Activated CD4-positive, alpha-beta T cell treated with anti-CD3 and anti-CD28 coated beads, Interleukin-2, amount 10 ng/mL, durations not matched to agents 7 days and 5 days (primary cell): ENCODE data around the gene SYT1. TPM values are rescaled to one million over a fixed set of nuclear protein-coding genes. Genes with fewer than 3 reads are reported as not detected.

ENCODE experiments used
- CTCF ChIA-PET: fragments of 350-600 bp; sonication (Branson Sonifier 250); formaldehyde crosslinking; loops from one replicate; lab custom pipeline; 2021; ENCODE audit warnings: antibody characterized with exemption; lab: Charles Lee
- POLR2A ChIA-PET: fragments of 350-600 bp; sonication (Branson Sonifier 250); formaldehyde crosslinking; loops from one replicate; lab custom pipeline; 2021; ENCODE audit warnings: antibody characterized with exemption; lab: Charles Lee
- DNase-seq: peaks from one replicate; pipeline ENCODE4 v3.0.0-alpha.2; 2020
- H3K27ac Mint-ChIP-seq: one replicate; pipeline ENCODE4 v1.8.0; 2021; ENCODE audit warnings: mild to moderate bottlenecking, moderate library complexity, mixed read lengths
- H3K27me3 Mint-ChIP-seq: one replicate; pipeline ENCODE4 v1.8.0; 2021; ENCODE audit warnings: mixed read lengths
- H3K36me3 Mint-ChIP-seq: one replicate; pipeline ENCODE4 v1.8.0; 2021; ENCODE audit warnings: low read depth, mixed read lengths
- H3K4me1 Mint-ChIP-seq: one replicate; pipeline ENCODE4 v1.8.0; 2021; ENCODE audit warnings: mixed read lengths
- H3K4me3 Mint-ChIP-seq: one replicate; pipeline ENCODE4 v1.8.0; 2021; ENCODE audit warnings: mild to moderate bottlenecking, moderate library complexity, mixed read lengths
- H3K9me3 Mint-ChIP-seq: one replicate; pipeline ENCODE4 v1.8.0; 2021; ENCODE audit warnings: mixed read lengths
- total RNA-seq, 2 experiments: library from RNA; stranded (reverse); gene quantifications; one replicate each; pipeline ENCODE4 v1.2.3, GENCODE V29; 2021

Gene SYT1
- total RNA-seq, 2 experiments from 2014 or later: not detected

DNA sequence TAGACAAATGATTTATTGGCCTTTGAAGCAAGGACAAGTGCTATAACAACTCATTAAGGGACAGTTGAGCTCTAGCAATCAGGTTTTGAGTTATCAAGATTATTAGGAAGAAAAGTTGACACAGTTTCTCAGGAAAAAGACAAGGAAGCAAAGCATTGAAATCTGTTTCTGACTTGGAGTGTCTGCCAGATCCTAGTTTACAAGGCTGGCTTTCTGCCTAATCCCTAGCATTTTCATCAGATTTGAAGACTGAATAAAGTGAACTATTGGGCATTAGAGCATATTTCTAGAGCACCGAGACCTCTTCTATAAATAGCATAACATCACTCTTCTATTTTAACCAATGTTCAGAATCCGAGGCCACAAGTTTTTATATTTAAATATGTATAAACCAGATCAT is 7.0 kb downstream of the SYT1 start:
- no peak overlapping the region for H3K4me3 Mint-ChIP-seq
- ChIA-PET CTCF (no interaction called here), POLR2A (no interaction called here)
- no peaks in the 10 kb centered on the region for H3K36me3 Mint-ChIP-seq
- no peaks in the 10 kb centered on the region for H3K4me1 Mint-ChIP-seq
- DNase-seq: no peak
- H3K27ac Mint-ChIP-seq: no peak overlapping the region
- H3K27me3 Mint-ChIP-seq: no peaks in the 10 kb centered on the region
- H3K9me3 Mint-ChIP-seq: no peaks in the 10 kb centered on the region

DNA sequence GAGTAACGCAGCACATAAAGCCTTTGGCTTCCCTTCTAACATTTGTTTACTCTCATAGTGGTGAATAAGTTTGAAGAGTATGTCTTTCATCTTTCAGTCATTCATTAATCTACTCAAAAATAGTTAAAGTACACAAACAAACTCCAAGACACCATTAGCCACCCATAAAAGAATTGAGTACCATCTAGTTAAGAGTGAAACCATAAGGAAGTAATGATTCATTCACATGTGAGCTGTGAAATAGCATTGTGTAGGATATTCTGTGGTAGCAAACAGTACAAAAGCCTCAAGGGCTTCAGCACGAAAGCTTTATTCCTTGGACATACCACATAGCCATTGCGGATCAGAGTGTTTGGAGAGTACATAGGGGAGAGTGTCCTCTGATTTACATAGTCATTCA is 13.9 kb downstream of the SYT1 start:
- Mint-ChIP-seq H3K4me3 (no peak overlapping the region), H3K4me1 (no peaks in the 10 kb centered on the region), H3K27me3 (no peaks in the 10 kb centered on the region), H3K9me3 (peaks cover 2% of the 10 kb centered on the region), H3K27ac (no peak overlapping the region), H3K36me3 (no peaks in the 10 kb centered on the region)
- ChIA-PET POLR2A (no interaction called here), CTCF (no interaction called here)
- DNase-seq: no peak

GRCh38 chr12:78878866-78879265 is 14.3 kb downstream of the SYT1 start:
- no peaks in the 10 kb centered on the region for H3K4me1 Mint-ChIP-seq
- no peak overlapping the region for H3K4me3 Mint-ChIP-seq
- ChIA-PET POLR2A (no interaction called here), CTCF (no interaction called here)
- peaks cover 2% of the 10 kb centered on the region for H3K9me3 Mint-ChIP-seq
- no peaks in the 10 kb centered on the region for H3K36me3 Mint-ChIP-seq
- no peak for DNase-seq
- H3K27ac Mint-ChIP-seq: no peak overlapping the region
- H3K27me3 Mint-ChIP-seq: no peaks in the 10 kb centered on the region

DNA sequence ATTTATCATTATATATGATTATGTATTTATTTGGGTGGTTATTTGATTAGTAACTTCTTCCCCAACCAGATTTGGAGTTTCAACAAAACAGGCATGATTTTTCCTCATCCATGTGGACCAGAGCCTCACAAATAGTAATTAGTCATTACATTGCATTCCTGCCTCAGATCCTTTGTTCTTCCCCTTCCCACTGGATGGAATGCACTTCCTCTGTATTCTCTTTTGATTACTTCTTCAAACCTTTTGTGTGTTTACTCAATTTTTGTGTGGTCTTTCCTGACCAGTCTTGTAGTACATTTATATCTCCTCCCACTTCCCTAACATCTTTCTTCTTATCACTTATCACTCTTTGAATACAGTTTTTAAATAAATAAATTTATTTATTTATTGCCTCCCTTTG is 15.5 kb downstream of the SYT1 start:
- POLR2A ChIA-PET: no interaction called here
- Mint-ChIP-seq H3K27ac (no peak overlapping the region), H3K4me3 (no peak overlapping the region), H3K36me3 (no peaks in the 10 kb centered on the region), H3K9me3 (peaks cover 2% of the 10 kb centered on the region), H3K4me1 (no peaks in the 10 kb centered on the region), H3K27me3 (no peaks in the 10 kb centered on the region)
- CTCF ChIA-PET: no interaction called here
- no peak for DNase-seq

DNA sequence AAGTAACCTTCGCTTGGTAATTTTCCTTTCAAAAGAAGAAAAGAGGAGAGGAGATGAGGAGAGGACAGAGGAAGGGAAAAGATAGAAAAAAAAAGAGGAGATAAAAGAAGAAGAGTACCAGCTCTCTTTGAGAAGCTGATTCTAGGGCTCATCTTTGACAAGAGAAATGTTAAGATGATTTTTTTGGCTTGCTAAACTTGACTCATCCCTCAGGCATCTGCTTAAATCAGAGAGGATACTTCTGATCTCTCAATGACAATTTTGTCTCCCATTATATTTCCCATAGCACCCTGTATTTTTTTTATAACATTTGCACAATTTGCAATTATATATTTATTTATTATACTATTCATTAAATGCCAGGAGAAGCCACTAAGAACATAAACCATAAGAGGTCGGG is 17.1 kb downstream of the SYT1 start:
- Mint-ChIP-seq H3K4me3 (no peak overlapping the region), H3K27me3 (no peaks in the 10 kb centered on the region), H3K36me3 (no peaks in the 10 kb centered on the region), H3K9me3 (peaks cover 2% of the 10 kb centered on the region), H3K27ac (no peak overlapping the region), H3K4me1 (no peaks in the 10 kb centered on the region)
- ChIA-PET CTCF (no interaction called here), POLR2A (no interaction called here)
- DNase-seq: no peak

- DNase-seq: no peak
- Mint-ChIP-seq H3K9me3 (no peaks in the 10 kb centered on the region), H3K4me3 (no peak overlapping the region), H3K36me3 (no peaks in the 10 kb centered on the region), H3K27me3 (no peaks in the 10 kb centered on the region), H3K4me1 (no peaks in the 10 kb centered on the region), H3K27ac (no peak overlapping the region)
- ChIA-PET POLR2A (no interaction called here), CTCF (no interaction called here)
Measured at GRCh38 chr12:78885466-78885865, 20.9 kb downstream of the SYT1 start.

DNA sequence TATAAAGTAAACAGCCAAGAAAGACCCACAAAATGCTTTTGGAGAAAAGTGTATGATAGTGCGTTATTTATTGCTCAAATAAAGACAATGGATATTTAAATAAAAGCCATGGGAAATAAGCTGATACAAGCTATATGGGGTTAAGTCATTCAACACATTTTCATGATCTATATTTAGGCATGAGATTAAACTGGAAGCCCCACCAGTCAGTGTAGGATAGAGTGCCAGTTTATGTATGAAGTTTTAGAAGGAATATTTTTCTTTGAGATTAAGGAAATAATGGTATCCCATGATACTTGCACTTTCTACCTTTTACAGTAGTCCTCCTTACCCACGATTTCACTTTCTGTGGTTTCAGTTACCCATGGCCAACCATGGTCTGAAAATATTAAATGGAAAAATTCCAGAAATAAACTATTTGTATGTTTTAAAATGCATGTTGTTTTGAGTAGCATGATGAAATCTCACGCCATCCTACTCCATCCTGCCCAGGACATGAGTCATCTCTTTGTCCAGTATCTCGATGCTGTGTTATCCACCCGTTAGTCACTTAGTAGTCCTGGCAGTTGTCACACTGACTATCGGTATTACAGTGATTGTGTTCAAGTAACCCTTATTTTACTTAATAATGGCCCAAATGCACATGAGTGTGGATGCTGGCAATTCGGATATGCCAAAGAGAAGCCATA is 22.3 kb downstream of the SYT1 start:
- Mint-ChIP-seq H3K9me3 (no peaks in the 10 kb centered on the region), H3K27me3 (no peaks in the 10 kb centered on the region), H3K4me1 (no peaks in the 10 kb centered on the region), H3K36me3 (no peaks in the 10 kb centered on the region), H3K4me3 (no peak overlapping the region), H3K27ac (no peak overlapping the region)
- ChIA-PET CTCF (no interaction called here), POLR2A (no interaction called here)
- no peak for DNase-seq

DNA sequence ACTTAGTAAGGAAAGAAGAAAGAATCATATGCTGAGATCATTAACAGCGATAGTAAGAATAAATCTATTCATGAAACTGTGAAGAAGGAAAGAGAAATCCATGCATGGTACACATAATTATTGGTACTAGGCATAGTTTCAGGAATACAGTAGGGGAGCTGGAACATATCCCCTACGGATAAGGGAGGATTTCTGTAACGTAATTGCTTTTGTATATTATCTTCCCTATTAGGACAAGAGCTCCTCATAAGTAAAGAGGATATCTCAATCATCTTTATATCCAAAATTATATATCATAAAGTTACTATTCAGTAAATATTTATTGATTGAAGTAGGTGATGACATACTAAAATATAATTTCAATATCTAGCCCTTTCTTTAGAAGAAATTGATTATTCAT is 22.9 kb downstream of the SYT1 start:
- Mint-ChIP-seq H3K27me3 (no peaks in the 10 kb centered on the region), H3K4me1 (no peaks in the 10 kb centered on the region), H3K36me3 (no peaks in the 10 kb centered on the region), H3K27ac (no peak overlapping the region), H3K4me3 (no peak overlapping the region), H3K9me3 (no peaks in the 10 kb centered on the region)
- no peak for DNase-seq
- POLR2A ChIA-PET: no interaction called here
- CTCF ChIA-PET: no interaction called here

DNA sequence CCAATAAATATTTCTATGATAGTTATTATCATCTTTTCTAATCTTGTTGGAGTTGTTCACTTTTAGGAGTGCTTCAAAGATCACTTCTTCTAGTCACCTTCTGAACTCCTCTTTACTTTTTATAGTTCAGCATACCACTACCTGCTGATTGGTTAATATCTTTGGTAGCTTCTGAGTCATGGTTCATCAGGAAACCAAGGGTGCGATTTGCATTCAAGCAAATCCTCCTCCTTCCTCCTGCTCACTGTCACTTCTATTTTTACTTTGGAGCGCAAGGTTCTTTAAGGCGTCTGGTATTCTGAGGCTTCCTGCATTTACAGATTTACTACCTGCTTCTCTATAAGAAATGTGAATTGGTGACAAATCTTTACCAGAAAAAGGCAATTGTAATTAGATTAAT is 24.0 kb downstream of the SYT1 start:
- POLR2A ChIA-PET: no interaction called here
- Mint-ChIP-seq H3K9me3 (no peaks in the 10 kb centered on the region), H3K36me3 (no peaks in the 10 kb centered on the region), H3K4me1 (no peaks in the 10 kb centered on the region), H3K27ac (no peak overlapping the region), H3K4me3 (no peak overlapping the region), H3K27me3 (no peaks in the 10 kb centered on the region)
- DNase-seq: no peak
- CTCF ChIA-PET: no interaction called here

GRCh38 chr12:78891646-78892353 is 27.2 kb downstream of the SYT1 start:
- H3K9me3 Mint-ChIP-seq: no peaks in the 10 kb centered on the region
- POLR2A ChIA-PET: no interaction called here
- CTCF ChIA-PET: no interaction called here
- no peak for DNase-seq
- H3K4me3 Mint-ChIP-seq: no peak overlapping the region
- H3K4me1 Mint-ChIP-seq: no peaks in the 10 kb centered on the region
- no peaks in the 10 kb centered on the region for H3K36me3 Mint-ChIP-seq
- no peaks in the 10 kb centered on the region for H3K27me3 Mint-ChIP-seq
- no peak overlapping the region for H3K27ac Mint-ChIP-seq

GRCh38 chr12:78898416-78898815 is 33.8 kb downstream of the SYT1 start:
- no peak overlapping the region for H3K27ac Mint-ChIP-seq
- CTCF ChIA-PET: no interaction called here
- H3K9me3 Mint-ChIP-seq: no peaks in the 10 kb centered on the region
- H3K4me3 Mint-ChIP-seq: no peak overlapping the region
- no peaks in the 10 kb centered on the region for H3K36me3 Mint-ChIP-seq
- POLR2A ChIA-PET: no interaction called here
- DNase-seq: no peak
- H3K4me1 Mint-ChIP-seq: no peaks in the 10 kb centered on the region
- no peaks in the 10 kb centered on the region for H3K27me3 Mint-ChIP-seq

DNA sequence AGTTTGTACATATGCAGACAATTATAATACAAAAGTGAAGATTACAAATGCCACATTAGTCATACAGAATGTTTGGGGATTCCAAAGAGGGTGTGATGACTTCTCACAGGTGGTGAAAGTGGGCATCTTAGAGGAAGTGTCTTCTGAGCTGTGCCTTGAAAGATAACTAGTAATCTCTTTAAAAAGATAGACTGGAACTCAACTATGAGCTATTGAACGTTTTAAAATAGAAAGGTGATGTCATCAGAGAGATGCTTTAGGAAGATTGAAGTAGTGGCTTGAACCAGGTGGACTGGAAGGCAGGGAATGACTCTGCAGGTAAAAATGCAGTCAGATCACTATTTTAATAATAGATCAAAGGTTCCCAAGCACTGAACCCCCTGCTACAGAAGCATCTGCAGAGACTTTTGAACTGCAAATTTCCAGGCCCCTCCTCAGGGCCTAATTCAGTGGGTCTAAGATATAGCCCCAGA is 50.3 kb downstream of the SYT1 start:
- CTCF ChIA-PET: no interaction called here
- no peaks in the 10 kb centered on the region for H3K36me3 Mint-ChIP-seq
- no peak for DNase-seq
- no peaks in the 10 kb centered on the region for H3K27me3 Mint-ChIP-seq
- POLR2A ChIA-PET: no interaction called here
- no peak overlapping the region for H3K4me3 Mint-ChIP-seq
- no peak overlapping the region for H3K27ac Mint-ChIP-seq
- no peaks in the 10 kb centered on the region for H3K4me1 Mint-ChIP-seq
- H3K9me3 Mint-ChIP-seq: no peaks in the 10 kb centered on the region

- no peaks in the 10 kb centered on the region for H3K27me3 Mint-ChIP-seq
- no peaks in the 10 kb centered on the region for H3K4me1 Mint-ChIP-seq
- H3K9me3 Mint-ChIP-seq: no peaks in the 10 kb centered on the region
- H3K36me3 Mint-ChIP-seq: no peaks in the 10 kb centered on the region
- DNase-seq: no peak
- H3K27ac Mint-ChIP-seq: no peak overlapping the region
- no peak overlapping the region for H3K4me3 Mint-ChIP-seq
- POLR2A ChIA-PET: no interaction called here
- CTCF ChIA-PET: no interaction called here
Measured at GRCh38 chr12:78916845-78917480, 52.4 kb downstream of the SYT1 start.
